ENCODE measurements around the gene RRP8.

The RRP8 gene

GRCh38 chr11:6633422-6634408 is 30.3 kb upstream of the RRP8 start:
- no peak for DNase-seq
- CTCF ChIA-PET, result interaction anchor here (0.7 to 2.4 kb wide), 5 partner anchors 10 to 22 kb away, joined by 3 to 9 read pairs (median 3); partner anchors contain the start of genes TAF10 and TPP1
- H3K4me1 ChIP-seq (ENCODE audit: control extremely low read depth in 1 of 4, control insufficient read depth in 4 of 4, insufficient read depth in 4 of 4, low read length in 3 of 4), result peaks cover 12 to 24% (median 15%) of the 10 kb centered on the region in 4 experiments
- H3K36me3 ChIP-seq (ENCODE audit: control insufficient read depth in 4 of 4, insufficient read depth in 4 of 4, low read length in 3 of 4), result peaks cover 0 to 21% (median 5%) of the 10 kb centered on the region in 4 experiments
- no peaks in the 10 kb centered on the region for H3K27me3 ChIP-seq (replicated peaks in 2 of 5; ENCODE audit: control insufficient read depth in 4 of 5, insufficient read depth in 5 of 5, low read length in 4 of 5)
- POLR2A ChIA-PET, result interaction anchor here (0.6 kb wide), 1 partner anchor 112 kb away, joined by 3 read pairs; no protein-coding TSS in a partner anchor
- H3K27ac ChIP-seq (ENCODE audit: insufficient read depth in 1 of 2, low read depth in 1 of 2, low read length in 2 of 2, poor library complexity in 1 of 2, severe bottlenecking in 2 of 2), result no peak overlapping the region
- no peaks in the 10 kb centered on the region for H3K9me3 ChIP-seq (ENCODE audit: control extremely low read depth in 1 of 5, control insufficient read depth in 4 of 5, insufficient read depth in 2 of 5, low read depth in 1 of 5, low read length in 4 of 5)
- WGBS (ENCODE audit: insufficient coverage), result over 99% methylated on average over 15 of the region's 16 CpGs
- no peak overlapping the region for H3K4me3 ChIP-seq (ENCODE audit: control insufficient read depth in 1 of 7, extremely low read depth in 1 of 7, insufficient read depth in 4 of 7, low read depth in 2 of 7, low read length in 6 of 7)

- WGBS (ENCODE audit: insufficient coverage), result 98% methylated on average over 24 of the region's 29 CpGs
- no peak overlapping the region for H3K27ac ChIP-seq (ENCODE audit: insufficient read depth in 1 of 2, low read depth in 1 of 2, low read length in 2 of 2, poor library complexity in 1 of 2, severe bottlenecking in 2 of 2)
- ChIA-PET CTCF (interaction anchor here (0.7 to 2.1 kb wide), 5 partner anchors 9 to 17 kb away, joined by 3 to 9 read pairs (median 3); partner anchors contain the start of gene TPP1), POLR2A (no interaction called here)
- peaks cover 12 to 24% (median 15%) of the 10 kb centered on the region in 4 experiments for H3K4me1 ChIP-seq (ENCODE audit: control extremely low read depth in 1 of 4, control insufficient read depth in 4 of 4, insufficient read depth in 4 of 4, low read length in 3 of 4)
- H3K4me3 ChIP-seq (ENCODE audit: control insufficient read depth in 1 of 7, extremely low read depth in 1 of 7, insufficient read depth in 4 of 7, low read depth in 2 of 7, low read length in 6 of 7), result no peak overlapping the region
- DNase-seq, result no peak
- no peaks in the 10 kb centered on the region for H3K9me3 ChIP-seq (ENCODE audit: control extremely low read depth in 1 of 5, control insufficient read depth in 4 of 5, insufficient read depth in 2 of 5, low read depth in 1 of 5, low read length in 4 of 5)
- peaks cover 0 to 21% (median 5%) of the 10 kb centered on the region in 4 experiments for H3K36me3 ChIP-seq (ENCODE audit: control insufficient read depth in 4 of 4, insufficient read depth in 4 of 4, low read length in 3 of 4)
- no peaks in the 10 kb centered on the region for H3K27me3 ChIP-seq (replicated peaks in 2 of 5; ENCODE audit: control insufficient read depth in 4 of 5, insufficient read depth in 5 of 5, low read length in 4 of 5)
Measured at GRCh38 chr11:6632116-6633073, 29.0 kb upstream of the RRP8 start.

- H3K9me3 ChIP-seq (ENCODE audit: control extremely low read depth in 1 of 5, control insufficient read depth in 4 of 5, insufficient read depth in 2 of 5, low read depth in 1 of 5, low read length in 4 of 5), result no peaks in the 10 kb centered on the region
- peaks cover 12 to 22% (median 15%) of the 10 kb centered on the region in 4 experiments for H3K4me1 ChIP-seq (ENCODE audit: control extremely low read depth in 1 of 4, control insufficient read depth in 4 of 4, insufficient read depth in 4 of 4, low read length in 3 of 4)
- CTCF ChIA-PET, result interaction anchor here (0.9 to 1.7 kb wide), 5 partner anchors 8 to 34 kb away, joined by 3 to 7 read pairs (median 3); partner anchors contain the start of gene TPP1
- no peak overlapping the region for H3K4me3 ChIP-seq (ENCODE audit: control insufficient read depth in 1 of 7, extremely low read depth in 1 of 7, insufficient read depth in 4 of 7, low read depth in 2 of 7, low read length in 6 of 7)
- H3K27me3 ChIP-seq (replicated peaks in 2 of 5; ENCODE audit: control insufficient read depth in 4 of 5, insufficient read depth in 5 of 5, low read length in 4 of 5), result no peaks in the 10 kb centered on the region
- POLR2A ChIA-PET, result interaction anchor here (1.2 kb wide), 1 partner anchor 10 kb away, joined by 5 read pairs; no protein-coding TSS in a partner anchor
- no peak overlapping the region for H3K27ac ChIP-seq (ENCODE audit: insufficient read depth in 1 of 2, low read depth in 1 of 2, low read length in 2 of 2, poor library complexity in 1 of 2, severe bottlenecking in 2 of 2)
- DNase-seq, result no peak
- H3K36me3 ChIP-seq (ENCODE audit: control insufficient read depth in 4 of 4, insufficient read depth in 4 of 4, low read length in 3 of 4), result peaks cover 0 to 30% (median 5%) of the 10 kb centered on the region in 4 experiments
- 89% methylated on average over 11 of the region's 11 CpGs for WGBS (ENCODE audit: insufficient coverage)
Measured at GRCh38 chr11:6631361-6631890, 28.0 kb upstream of the RRP8 start.

DNA sequence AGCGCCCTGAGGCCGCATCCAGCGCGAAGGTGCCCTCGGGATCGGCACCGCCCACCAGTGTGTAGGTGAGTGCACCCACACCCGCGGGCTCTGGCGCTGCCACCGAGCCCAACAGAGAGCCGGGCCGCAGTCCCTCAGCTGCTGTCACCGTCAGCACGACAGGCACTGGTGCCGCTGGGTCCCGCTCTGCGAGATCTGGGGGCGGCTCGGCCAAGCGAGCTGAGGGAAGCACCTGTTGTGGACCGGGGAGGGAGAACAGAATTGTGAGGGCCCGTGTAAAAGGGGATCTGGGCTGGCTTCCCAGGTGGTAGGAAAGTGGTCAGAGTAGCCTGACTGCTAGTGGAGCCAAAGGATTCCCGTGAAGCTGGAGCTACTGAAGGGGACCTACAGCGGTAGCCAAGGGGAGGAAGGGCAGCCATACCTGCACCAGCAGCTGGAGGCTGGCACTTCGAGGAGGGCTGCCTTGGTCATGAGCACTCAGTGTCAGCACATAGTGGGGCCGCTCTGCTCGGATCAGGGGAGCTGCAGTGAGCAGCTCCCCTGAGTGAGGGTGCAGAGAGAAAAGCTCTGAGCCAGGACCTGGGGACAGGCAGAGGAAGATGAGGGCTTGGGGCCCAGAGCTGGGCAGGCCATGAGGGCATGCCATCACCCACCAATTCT is 27.3 kb upstream of the RRP8 start:
- DNase-seq, result no peak
- H3K27me3 ChIP-seq (replicated peaks in 2 of 5; ENCODE audit: control insufficient read depth in 4 of 5, insufficient read depth in 5 of 5, low read length in 4 of 5), result no peaks in the 10 kb centered on the region
- H3K4me3 ChIP-seq (ENCODE audit: control insufficient read depth in 1 of 7, extremely low read depth in 1 of 7, insufficient read depth in 4 of 7, low read depth in 2 of 7, low read length in 6 of 7), result no peak overlapping the region
- peaks cover 7 to 16% (median 11%) of the 10 kb centered on the region in 4 experiments for H3K4me1 ChIP-seq (ENCODE audit: control extremely low read depth in 1 of 4, control insufficient read depth in 4 of 4, insufficient read depth in 4 of 4, low read length in 3 of 4)
- 97% methylated on average over 25 of the region's 28 CpGs for WGBS (ENCODE audit: insufficient coverage)
- POLR2A ChIA-PET, result interaction anchor here (1.2 kb wide), 1 partner anchor 9 kb away, joined by 5 read pairs; no protein-coding TSS in a partner anchor
- H3K9me3 ChIP-seq (ENCODE audit: control extremely low read depth in 1 of 5, control insufficient read depth in 4 of 5, insufficient read depth in 2 of 5, low read depth in 1 of 5, low read length in 4 of 5), result no peaks in the 10 kb centered on the region
- peaks cover 0 to 37% (median 6%) of the 10 kb centered on the region in 4 experiments for H3K36me3 ChIP-seq (ENCODE audit: control insufficient read depth in 4 of 4, insufficient read depth in 4 of 4, low read length in 3 of 4)
- H3K27ac ChIP-seq (ENCODE audit: insufficient read depth in 1 of 2, low read depth in 1 of 2, low read length in 2 of 2, poor library complexity in 1 of 2, severe bottlenecking in 2 of 2), result no peak overlapping the region
- CTCF ChIA-PET, result interaction anchor here (0.9 to 1.7 kb wide), 4 partner anchors 9 to 35 kb away, joined by 3 to 7 read pairs (median 4); partner anchors contain the start of gene TPP1

DNA sequence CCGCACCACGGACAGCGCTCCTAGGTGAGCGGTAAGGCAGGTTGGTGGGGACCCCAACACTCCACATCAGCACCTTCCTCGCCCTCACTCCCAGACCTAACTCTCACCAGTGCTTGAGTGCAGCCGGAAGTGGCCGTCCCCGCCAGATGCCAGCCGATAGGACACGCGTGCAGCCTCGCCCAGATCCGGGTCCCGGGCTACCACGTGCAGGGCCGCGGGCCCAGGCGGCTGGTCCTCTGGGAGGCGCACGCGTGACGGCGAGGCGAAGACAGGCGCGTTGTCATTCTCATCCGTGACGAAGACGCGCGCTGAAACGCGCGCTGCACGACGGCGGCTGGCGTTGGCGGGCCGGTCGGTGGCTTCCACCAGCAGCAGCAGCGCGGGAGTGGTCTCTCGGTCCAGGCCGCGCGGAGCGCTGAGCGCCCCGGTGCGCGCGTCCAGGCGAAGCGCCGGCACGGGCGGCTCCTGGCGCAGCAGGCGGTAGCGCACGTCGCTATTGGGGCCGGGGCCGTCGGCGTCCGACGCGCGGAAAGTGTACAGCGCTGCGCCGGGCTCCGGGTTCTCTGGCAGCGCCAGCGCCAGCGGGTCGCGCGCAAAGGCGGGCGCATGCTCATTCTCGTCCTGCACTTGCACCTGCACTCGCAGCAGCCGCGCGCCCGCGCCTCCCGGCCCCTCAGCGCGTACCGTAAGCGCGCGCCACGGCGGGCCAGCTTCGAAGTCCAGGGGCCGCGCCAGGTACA is 26.6 kb upstream of the RRP8 start:
- Histone ChIP-seq H3K36me3 (ENCODE audit: control insufficient read depth in 4 of 4, insufficient read depth in 4 of 4, low read length in 3 of 4) (peaks cover 0 to 44% (median 6%) of the 10 kb centered on the region in 4 experiments), H3K4me1 (ENCODE audit: control extremely low read depth in 1 of 4, control insufficient read depth in 4 of 4, insufficient read depth in 4 of 4, low read length in 3 of 4) (peaks cover 0 to 9% (median 4%) of the 10 kb centered on the region in 4 experiments), H3K4me3 (ENCODE audit: control insufficient read depth in 1 of 7, extremely low read depth in 1 of 7, insufficient read depth in 4 of 7, low read depth in 2 of 7, low read length in 6 of 7) (no peak overlapping the region), H3K27ac (ENCODE audit: insufficient read depth in 1 of 2, low read depth in 1 of 2, low read length in 2 of 2, poor library complexity in 1 of 2, severe bottlenecking in 2 of 2) (no peak overlapping the region), H3K9me3 (ENCODE audit: control extremely low read depth in 1 of 5, control insufficient read depth in 4 of 5, insufficient read depth in 2 of 5, low read depth in 1 of 5, low read length in 4 of 5) (no peaks in the 10 kb centered on the region), H3K27me3 (replicated peaks in 2 of 5; ENCODE audit: control insufficient read depth in 4 of 5, insufficient read depth in 5 of 5, low read length in 4 of 5) (no peaks in the 10 kb centered on the region)
- ChIA-PET POLR2A (no interaction called here), CTCF (interaction anchor here (1.2 to 1.3 kb wide), 3 partner anchors 9 to 53 kb away, joined by 3 to 5 read pairs (median 3); partner anchors contain the start of gene MRPL17)
- DNase-seq, result no peak
- 96% methylated on average over 86 of the region's 102 CpGs for WGBS (ENCODE audit: insufficient coverage)
